Measurements from ENCODE around the gene ALDH1A3. TPM values are rescaled to one million over a fixed set of nuclear protein-coding genes. Genes with fewer than 3 reads are reported as not detected.
A peak's percentile ranks its signal among the peaks of the same experiment; 100 is the strongest.

The ALDH1A3 gene
- total and polyA plus RNA-seq, 2 of the 13 experiments (the other 11 are each of a cell fraction or from before 2014, with no cell fraction given) = not detected

DNA sequence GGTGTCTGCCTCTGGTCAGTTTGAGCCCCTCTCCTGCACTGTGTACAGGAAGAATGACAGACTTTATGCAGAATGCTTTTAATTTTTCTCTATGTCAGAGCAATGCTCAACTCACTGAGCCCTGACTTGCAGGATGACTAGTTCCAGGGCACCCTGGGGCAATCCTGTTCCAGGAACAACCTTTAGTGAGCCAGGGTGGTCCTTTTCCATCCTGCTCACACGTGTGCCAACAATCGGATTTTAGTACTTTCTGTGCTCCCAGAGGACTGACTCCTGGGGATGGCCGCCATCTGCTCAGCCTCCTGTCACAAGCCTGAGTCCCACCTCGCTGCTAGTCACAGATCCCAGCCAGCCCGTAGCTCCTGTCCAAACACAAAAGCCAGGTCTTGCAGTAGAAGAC, 48.2 kb upstream of the ALDH1A3 start (continued):
- TF ChIP-seq, protein P1, sequence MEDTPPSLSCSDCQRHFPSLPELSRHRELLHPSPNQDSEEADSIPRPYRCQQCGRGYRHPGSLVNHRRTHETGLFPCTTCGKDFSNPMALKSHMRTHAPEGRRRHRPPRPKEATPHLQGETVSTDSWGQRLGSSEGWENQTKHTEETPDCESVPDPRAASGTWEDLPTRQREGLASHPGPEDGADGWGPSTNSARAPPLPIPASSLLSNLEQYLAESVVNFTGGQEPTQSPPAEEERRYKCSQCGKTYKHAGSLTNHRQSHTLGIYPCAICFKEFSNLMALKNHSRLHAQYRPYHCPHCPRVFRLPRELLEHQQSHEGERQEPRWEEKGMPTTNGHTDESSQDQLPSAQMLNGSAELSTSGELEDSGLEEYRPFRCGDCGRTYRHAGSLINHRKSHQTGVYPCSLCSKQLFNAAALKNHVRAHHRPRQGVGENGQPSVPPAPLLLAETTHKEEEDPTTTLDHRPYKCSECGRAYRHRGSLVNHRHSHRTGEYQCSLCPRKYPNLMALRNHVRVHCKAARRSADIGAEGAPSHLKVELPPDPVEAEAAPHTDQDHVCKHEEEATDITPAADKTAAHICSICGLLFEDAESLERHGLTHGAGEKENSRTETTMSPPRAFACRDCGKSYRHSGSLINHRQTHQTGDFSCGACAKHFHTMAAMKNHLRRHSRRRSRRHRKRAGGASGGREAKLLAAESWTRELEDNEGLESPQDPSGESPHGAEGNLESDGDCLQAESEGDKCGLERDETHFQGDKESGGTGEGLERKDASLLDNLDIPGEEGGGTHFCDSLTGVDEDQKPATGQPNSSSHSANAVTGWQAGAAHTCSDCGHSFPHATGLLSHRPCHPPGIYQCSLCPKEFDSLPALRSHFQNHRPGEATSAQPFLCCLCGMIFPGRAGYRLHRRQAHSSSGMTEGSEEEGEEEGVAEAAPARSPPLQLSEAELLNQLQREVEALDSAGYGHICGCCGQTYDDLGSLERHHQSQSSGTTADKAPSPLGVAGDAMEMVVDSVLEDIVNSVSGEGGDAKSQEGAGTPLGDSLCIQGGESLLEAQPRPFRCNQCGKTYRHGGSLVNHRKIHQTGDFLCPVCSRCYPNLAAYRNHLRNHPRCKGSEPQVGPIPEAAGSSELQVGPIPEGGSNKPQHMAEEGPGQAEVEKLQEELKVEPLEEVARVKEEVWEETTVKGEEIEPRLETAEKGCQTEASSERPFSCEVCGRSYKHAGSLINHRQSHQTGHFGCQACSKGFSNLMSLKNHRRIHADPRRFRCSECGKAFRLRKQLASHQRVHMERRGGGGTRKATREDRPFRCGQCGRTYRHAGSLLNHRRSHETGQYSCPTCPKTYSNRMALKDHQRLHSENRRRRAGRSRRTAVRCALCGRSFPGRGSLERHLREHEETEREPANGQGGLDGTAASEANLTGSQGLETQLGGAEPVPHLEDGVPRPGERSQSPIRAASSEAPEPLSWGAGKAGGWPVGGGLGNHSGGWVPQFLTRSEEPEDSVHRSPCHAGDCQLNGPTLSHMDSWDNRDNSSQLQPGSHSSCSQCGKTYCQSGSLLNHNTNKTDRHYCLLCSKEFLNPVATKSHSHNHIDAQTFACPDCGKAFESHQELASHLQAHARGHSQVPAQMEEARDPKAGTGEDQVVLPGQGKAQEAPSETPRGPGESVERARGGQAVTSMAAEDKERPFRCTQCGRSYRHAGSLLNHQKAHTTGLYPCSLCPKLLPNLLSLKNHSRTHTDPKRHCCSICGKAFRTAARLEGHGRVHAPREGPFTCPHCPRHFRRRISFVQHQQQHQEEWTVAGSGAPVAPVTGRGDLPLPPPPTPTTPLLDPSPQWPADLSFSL (CRISPR knock-in tag; IDR thresholded peaks at IDR 0.05) = no peak
- no peak for TF ChIP-seq KDM2A (CRISPR knock-in tag; IDR thresholded peaks at IDR 0.05; ENCODE audit: borderline replicate concordance, low read depth)

DNA sequence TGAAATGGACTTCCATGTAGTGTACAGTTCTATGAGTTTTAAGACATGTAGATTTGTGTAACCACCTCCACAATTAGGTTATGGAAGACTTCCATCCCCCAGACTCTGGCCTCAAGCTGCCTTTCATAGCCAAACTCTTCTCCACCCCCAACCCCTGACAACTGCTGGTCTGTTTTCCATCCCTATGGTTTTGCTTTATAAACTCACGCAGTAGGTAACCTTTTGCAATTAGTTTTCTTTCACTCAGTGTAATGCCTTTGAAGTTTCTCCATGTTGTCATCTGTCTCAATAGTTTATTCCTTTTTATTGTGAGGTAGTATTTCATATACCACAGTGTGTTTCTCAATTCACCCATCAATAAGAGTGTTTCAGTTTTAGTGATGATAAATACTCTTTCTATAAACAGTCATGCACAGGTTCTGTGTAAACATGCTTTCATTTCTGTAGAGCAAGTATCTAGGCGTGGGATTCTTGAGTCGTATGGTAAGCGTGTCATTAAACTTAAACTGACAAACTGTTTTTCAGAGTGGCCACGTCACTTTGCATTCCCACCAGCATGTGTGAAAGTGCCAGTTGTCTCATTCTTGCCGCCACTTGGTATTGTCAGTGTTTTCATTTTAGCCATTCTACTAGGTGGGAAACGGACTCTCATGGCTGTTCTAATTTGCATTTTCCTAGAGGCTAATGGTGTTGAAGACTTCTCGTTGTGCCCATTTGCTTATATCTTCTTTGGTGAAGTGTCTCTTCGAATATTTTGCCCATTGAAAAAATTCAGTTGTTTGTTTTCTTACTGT, 47.3 kb upstream of the ALDH1A3 start:
- Histone ChIP-seq H3K27me3 (ENCODE audit: control insufficient read depth in 1 of 2, insufficient read depth in 2 of 2, low read length in 2 of 2) (peaks cover 0 to 33% of the 10 kb centered on the region in 2 experiments; a peak in 3 of 5 replicates), H4K20me1 (ENCODE audit: insufficient read depth, low read length) (no peaks in the 10 kb centered on the region), H3K9me3 (ENCODE audit: low read length) (no peaks in the 10 kb centered on the region), H2AFZ (ENCODE audit: low read length) (no peak overlapping the region), H3K4me3 (replicated peaks in 1 of 3; ENCODE audit: insufficient read depth in 1 of 3, low read depth in 2 of 3, low read length in 3 of 3) (no peak overlapping the region), H3K4me1 (ENCODE audit: insufficient read depth, low read length) (no peaks in the 10 kb centered on the region), H3K4me2 (ENCODE audit: low read depth, low read length) (no peak overlapping the region), H3K79me2 (ENCODE audit: insufficient read depth, low read length) (no peaks in the 10 kb centered on the region), H3K36me3 (replicated peaks in 1 of 2; ENCODE audit: control insufficient read depth in 1 of 2, insufficient read depth in 2 of 2, low read length in 2 of 2) (no peaks in the 10 kb centered on the region), H3K9ac (ENCODE audit: insufficient read depth, low read depth, low read length) (no peak overlapping the region), H3K27ac (ENCODE audit: extremely low read length, insufficient read depth, low read length) (no peak overlapping the region)
- ChIA-PET POLR2A (no interaction called here), CTCF (ENCODE audit: low intra/inter-chr PET ratio, low total read pairs) (no interaction called here)
- FAIRE-seq (no peak), DNase-seq (ENCODE audit: low spot score) (no peak), ATAC-seq (no peak)
- in situ Hi-C loops (cut with HindIII; ENCODE audit: extremely low pct_ligation_motif_present, low pct_unique_long_range_greater_than_20kb) = no loop called here
- BruUV-seq (replicated peaks) = no TSS peak
- intact Hi-C loops (cut with micrococcal nuclease; ENCODE audit: unreplicated experiment) = no loop called here
- 31% methylated on average over 9 of the region's 9 CpGs for WGBS (ENCODE audit: low lambda C conversion rate)
- TF ChIP-seq ZNF7 (CRISPR knock-in tag; IDR thresholded peaks at IDR 0.05) (peak; percentile 92), TOE1 (CRISPR knock-in tag; IDR thresholded peaks at IDR 0.05) (no peak), ISX (CRISPR knock-in tag; conservative IDR thresholded peaks at IDR 0.05) (no peak), MTA3 (CRISPR knock-in tag; IDR thresholded peaks at IDR 0.05) (no peak)
